ENCODE measurements around the gene PTPRA. TPM values are rescaled to one million over a fixed set of nuclear protein-coding genes. Genes with fewer than 3 reads are reported as not detected.
"Not testable (repeated sequence)": the region's sequence is repeated elsewhere in the genome, so short reads cannot be mapped to it uniquely, and the experiment has no call there.

Gene PTPRA
- total RNA-seq, 1 experiment from 2014 or later, result 26.9 TPM

GRCh38 chr20:3014179-3014578, 140.9 kb downstream of the PTPRA start:
- in situ Hi-C loops (cut with HindIII; ENCODE audit: low pct_unique_long_range_greater_than_20kb, low sequenced_read_pairs), result no loop called here
- no peak for DNase-seq (ENCODE audit: low read depth)

DNA sequence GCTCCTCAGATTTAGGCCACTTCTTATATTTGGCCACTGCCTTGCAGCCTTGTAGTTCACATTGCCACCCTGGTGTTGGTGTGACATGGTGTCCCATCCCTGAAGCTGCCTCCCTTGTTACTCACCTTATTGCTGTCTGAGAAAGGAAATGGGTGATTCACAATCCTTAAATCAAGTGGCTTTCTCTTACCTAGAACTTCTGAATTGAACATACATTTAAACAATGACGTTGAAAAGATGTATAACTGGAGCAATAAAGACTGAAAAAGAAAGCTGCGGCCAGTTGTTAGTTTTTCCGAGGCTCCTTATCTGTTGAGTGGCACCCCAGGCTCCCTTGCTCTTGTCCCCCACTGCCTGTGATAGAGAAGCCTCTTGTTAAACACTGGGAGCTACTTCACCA, 141.4 kb downstream of the PTPRA start:
- in situ Hi-C loops (cut with HindIII; ENCODE audit: low pct_unique_long_range_greater_than_20kb, low sequenced_read_pairs), result no loop called here
- no peak for DNase-seq (ENCODE audit: low read depth)

DNA sequence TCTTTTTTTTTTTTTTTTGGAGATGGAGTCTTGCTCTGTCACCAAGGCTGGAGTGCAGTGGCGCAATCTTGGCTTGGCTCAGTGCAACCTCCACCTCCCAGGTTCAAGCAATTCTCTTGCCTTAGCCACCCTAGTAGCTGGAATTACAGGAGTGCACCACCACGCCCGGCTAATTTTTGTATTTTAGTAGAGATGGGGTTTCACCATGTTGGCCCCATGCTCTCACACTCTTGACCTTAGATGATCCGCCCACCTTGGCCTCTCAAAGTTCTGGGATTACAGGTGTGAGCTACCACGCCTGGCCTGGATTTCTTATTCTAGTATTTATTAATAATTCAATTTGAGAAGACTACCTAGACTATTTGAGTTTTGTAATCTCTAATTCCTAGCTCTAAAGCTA, 142.0 kb downstream of the PTPRA start:
- in situ Hi-C loops (cut with HindIII; ENCODE audit: low pct_unique_long_range_greater_than_20kb, low sequenced_read_pairs), result not testable (repeated sequence)

DNA sequence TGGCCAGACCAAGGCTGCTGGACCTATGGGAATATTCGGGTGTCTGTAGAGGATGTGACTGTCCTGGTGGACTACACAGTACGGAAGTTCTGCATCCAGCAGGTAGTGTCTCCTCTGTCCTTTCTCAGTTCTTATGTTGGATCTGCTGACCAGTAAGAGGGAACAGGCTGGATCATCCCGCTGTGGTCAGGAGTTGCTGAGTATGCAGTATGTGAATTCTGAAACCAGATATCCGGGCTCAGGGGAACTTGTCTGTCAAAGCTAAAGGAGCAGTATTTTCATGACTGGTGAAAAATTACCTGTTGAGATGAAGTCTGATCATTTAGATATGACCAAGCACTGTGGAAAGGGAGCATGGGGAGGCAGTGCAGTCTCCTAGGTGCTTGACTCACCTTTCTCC, 148.0 kb downstream of the PTPRA start:
- DNase-seq (ENCODE audit: low read depth), result no peak
- in situ Hi-C loops (cut with HindIII; ENCODE audit: low pct_unique_long_range_greater_than_20kb, low sequenced_read_pairs), result no loop called here

More for the DNA sequence above, 142.0 kb downstream of the PTPRA start:
- not testable (repeated sequence) for DNase-seq (ENCODE audit: low read depth)

DNA sequence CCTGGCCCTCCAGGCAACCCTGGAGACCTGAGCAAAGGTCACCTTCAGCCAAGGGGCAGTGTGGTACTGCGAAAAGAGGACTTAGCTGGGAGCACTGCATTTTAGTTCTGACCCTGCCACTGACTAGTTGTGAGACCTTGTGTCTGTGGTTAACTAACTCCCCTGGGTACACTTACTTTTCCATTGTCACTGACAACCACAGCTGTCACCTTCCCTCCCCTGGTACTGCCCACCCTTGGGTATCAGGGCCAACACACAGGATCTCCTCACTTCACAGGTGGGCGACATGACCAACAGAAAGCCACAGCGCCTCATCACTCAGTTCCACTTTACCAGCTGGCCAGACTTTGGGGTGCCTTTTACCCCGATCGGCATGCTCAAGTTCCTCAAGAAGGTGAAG, 148.5 kb downstream of the PTPRA start:
- in situ Hi-C loops (cut with HindIII; ENCODE audit: low pct_unique_long_range_greater_than_20kb, low sequenced_read_pairs), result no loop called here
- no peak for DNase-seq (ENCODE audit: low read depth)

DNA sequence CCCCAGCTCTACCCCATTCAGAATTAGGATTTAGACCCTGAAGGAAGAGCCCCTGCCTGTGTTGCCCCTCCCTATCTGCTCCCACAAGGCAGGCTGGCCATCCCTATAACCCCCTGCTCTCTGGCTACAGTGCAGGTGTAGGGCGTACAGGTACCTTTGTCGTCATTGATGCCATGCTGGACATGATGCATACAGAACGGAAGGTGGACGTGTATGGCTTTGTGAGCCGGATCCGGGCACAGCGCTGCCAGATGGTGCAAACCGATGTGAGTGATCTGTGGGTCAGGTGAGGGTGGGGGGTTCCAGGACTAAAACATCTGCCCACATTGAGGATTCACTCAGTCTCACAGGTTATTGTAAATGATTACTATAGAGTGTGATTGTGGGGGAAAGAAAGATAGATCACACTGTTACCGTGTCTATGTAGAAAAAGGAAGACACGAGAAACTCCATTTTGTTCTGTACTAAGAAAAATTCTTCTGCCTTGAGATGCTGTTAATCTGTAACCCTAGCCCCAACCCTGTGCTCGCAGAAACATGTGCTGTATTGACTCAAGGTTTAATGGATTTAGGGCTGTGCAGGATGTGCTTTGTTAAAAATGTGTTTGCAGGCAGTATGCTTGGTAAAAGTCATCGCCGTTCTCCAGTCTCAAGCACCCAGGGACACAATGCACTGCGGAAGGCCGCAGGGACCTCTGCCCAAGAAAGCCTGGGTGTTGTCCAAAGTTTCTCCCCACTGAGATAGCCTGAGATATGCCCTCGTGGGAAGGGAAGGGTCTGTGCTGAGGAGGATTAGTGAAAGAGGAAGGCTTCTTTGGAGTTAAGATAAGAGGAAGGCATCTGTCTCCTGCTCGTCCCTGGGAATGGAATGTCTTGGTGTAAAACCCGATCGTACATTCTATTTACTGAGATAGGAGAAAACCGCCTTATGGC, 149.5 kb downstream of the PTPRA start:
- in situ Hi-C loops (cut with HindIII; ENCODE audit: low pct_unique_long_range_greater_than_20kb, low sequenced_read_pairs); DNase-seq (ENCODE audit: low read depth): not testable (repeated sequence)

GRCh38 chr20:3027987-3028386, 154.7 kb downstream of the PTPRA start:
- no peak for DNase-seq (ENCODE audit: low read depth)
- in situ Hi-C loops (cut with HindIII; ENCODE audit: low pct_unique_long_range_greater_than_20kb, low sequenced_read_pairs), result no loop called here

DNA sequence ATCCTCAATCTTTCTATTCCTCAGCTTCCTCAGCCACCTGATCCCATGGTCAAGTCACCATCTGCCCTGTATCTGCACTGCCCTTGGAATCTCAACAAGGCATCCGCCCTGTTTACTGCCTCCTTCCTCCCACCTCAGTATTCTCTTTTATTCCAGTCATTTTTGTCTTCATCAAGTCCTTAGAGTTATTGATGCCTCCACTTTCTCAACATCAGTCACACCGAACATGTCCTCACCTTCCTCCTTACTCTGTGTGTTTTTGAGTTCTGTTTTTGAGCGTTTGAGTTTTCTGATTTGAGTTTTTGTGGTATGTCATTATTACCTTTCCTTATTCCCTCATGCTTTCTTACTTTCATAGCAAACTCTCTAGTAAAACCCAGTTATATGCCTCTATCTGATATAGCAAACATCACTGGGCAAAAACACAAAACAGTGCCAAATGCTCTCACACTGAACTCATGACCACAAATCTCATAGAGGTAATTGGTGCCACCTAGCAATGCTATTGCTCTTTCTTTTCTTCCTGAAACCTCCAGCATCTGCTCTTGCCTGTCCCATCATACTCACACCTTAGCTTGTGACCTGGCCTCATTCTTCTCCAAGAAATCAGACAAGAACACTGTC, 158.4 kb downstream of the PTPRA start:
- in situ Hi-C loops (cut with HindIII; ENCODE audit: low pct_unique_long_range_greater_than_20kb, low sequenced_read_pairs), result no loop called here
- DNase-seq (ENCODE audit: low read depth), result no peak

DNA sequence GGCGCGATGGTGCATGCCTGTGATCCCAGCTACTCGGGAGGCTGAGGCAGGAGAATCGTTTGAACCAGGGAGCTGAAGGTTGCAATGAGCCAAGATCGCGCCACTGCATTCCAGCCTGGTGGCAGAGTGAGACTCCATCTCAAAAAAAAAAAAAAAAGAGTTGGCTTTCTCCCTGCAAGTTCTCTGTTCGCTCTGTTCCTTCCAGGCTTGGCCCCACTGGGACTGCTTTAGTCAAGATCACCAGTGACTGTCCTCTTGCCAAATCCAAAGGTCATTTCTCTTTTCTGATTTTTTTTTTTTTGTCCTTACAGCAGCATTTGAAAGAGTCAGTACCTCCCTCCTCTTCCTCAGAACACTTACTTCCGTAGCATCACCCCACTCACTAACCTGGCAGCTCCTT, 159.3 kb downstream of the PTPRA start:
- in situ Hi-C loops (cut with HindIII; ENCODE audit: low pct_unique_long_range_greater_than_20kb, low sequenced_read_pairs), result no loop called here
- no peak for DNase-seq (ENCODE audit: low read depth)

GRCh38 chr20:3037654-3038053, 164.4 kb downstream of the PTPRA start:
- DNase-seq (ENCODE audit: low read depth), result no peak
- in situ Hi-C loops (cut with HindIII; ENCODE audit: low pct_unique_long_range_greater_than_20kb, low sequenced_read_pairs), result no loop called here

DNA sequence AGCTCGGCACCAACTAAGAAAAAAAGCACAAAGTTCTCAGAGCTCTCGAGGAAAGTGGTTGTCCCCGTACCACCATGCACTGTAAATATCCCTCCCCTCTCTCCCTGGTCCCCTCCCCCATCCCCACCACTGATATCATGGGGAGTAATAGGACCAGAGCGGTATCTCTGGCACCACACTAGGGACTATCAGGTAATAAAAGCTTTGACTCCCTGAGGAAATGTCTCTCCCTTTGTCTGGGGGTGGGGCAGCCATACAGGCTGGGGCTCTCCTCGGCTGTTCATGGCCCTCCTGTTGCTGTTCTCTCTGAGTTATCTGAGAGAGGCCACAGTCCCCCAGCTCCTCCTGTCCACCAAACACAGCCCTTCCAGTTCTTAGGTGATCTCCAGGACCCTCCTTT, 165.2 kb downstream of the PTPRA start:
- no peak for DNase-seq (ENCODE audit: low read depth)
- in situ Hi-C loops (cut with HindIII; ENCODE audit: low pct_unique_long_range_greater_than_20kb, low sequenced_read_pairs), result no loop called here

- in situ Hi-C loops (cut with HindIII; ENCODE audit: low pct_unique_long_range_greater_than_20kb, low sequenced_read_pairs), result no loop called here
- no peak for DNase-seq (ENCODE audit: low read depth)
Observed at GRCh38 chr20:3039426-3039825, 166.1 kb downstream of the PTPRA start.

- DNase-seq (ENCODE audit: low read depth), result no peak
- in situ Hi-C loops (cut with HindIII; ENCODE audit: low pct_unique_long_range_greater_than_20kb, low sequenced_read_pairs), result no loop called here
Observed at GRCh38 chr20:3040086-3040485, 166.8 kb downstream of the PTPRA start.

DNA sequence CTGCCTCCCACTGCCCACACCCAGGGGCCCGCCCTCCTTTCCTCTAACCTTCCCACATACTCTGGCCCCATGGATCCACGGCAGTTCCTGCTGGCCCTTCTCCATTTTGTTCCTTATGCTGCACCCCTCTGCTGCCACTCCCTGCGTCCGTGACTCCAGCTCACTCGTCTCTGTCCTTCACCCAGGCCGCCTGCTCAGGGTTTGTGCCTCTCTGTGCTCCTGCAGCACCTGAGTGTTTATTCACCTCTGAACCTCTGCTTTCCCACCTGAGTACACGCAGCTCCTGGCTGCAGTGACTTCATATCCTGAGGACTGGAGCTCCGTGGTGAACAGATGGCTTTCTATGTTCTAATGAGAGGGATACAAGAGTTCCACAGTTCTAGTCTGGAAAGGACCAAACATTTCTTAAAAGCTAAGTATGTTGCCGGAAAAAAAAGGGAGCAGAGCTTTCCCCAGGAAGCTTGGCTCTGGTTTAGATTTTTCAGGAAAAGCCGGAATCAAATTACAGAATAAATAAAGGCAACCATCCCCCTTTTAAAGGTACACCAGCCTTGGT, 168.7 kb downstream of the PTPRA start:
- no peak for DNase-seq (ENCODE audit: low read depth)
- in situ Hi-C loops (cut with HindIII; ENCODE audit: low pct_unique_long_range_greater_than_20kb, low sequenced_read_pairs), result no loop called here

DNA sequence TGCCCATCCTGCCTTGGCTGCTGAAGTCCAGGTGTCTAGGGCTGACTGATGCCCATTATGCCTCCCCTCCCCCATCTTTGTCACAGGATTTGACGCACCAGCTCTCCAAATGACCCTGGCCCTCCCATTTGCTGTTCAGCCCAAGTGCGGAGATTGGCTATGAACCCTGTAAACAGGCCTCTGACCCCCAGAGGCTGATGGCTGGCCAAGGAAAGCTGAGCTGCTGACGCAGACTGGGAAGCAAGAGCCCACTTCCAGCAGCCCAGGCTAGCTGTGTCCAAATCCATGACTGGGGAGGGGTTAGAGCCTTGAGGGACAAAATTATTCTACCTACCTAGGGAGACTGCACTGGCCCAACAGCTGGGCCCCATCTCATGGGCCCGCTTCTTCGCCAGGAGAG, 169.3 kb downstream of the PTPRA start:
- in situ Hi-C loops (cut with HindIII; ENCODE audit: low pct_unique_long_range_greater_than_20kb, low sequenced_read_pairs), result no loop called here
- DNase-seq (ENCODE audit: low read depth), result no peak

GRCh38 chr20:3043322-3043721, 170.0 kb downstream of the PTPRA start, which contains the start of gene GNRH2:
Gene GNRH2 (plus strand): TSS chr20:3043622. CDS start chr20:3044415, 793 bp downstream.
- in situ Hi-C loops (cut with HindIII; ENCODE audit: low pct_unique_long_range_greater_than_20kb, low sequenced_read_pairs), result no loop called here
- no peak for DNase-seq (ENCODE audit: low read depth)

- no peak for DNase-seq (ENCODE audit: low read depth)
- in situ Hi-C loops (cut with HindIII; ENCODE audit: low pct_unique_long_range_greater_than_20kb, low sequenced_read_pairs), result no loop called here
Observed at GRCh38 chr20:3044336-3044965, 171.2 kb downstream of the PTPRA start.

GRCh38 chr20:3045042-3045815, 171.9 kb downstream of the PTPRA start:
- in situ Hi-C loops (cut with HindIII; ENCODE audit: low pct_unique_long_range_greater_than_20kb, low sequenced_read_pairs), result no loop called here
- no peak for DNase-seq (ENCODE audit: low read depth)
